Measurements from ENCODE around the gene EPB41L1.

EPB41L1 gene

DNA sequence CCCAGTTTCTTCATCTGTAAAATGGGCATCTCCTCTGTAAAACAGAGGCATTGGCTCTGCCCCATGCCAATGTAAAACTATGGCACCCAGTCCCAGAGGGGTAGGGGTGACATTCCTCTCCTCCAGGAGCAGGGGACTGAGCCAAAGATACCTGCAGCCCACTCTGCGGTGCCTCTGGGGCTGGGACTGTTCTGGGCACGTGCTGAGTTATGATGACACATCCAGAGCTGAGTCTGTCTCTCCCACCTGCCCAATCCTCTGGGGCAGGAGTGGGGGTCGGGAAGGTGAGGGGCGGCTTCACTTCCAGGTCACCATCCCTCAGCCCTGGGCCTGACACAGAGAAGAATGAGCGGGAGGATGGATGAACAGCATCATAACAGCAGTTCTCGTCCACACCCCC lies 111.6 kb downstream of the EPB41L1 start:
- no peak for DNase-seq

DNA sequence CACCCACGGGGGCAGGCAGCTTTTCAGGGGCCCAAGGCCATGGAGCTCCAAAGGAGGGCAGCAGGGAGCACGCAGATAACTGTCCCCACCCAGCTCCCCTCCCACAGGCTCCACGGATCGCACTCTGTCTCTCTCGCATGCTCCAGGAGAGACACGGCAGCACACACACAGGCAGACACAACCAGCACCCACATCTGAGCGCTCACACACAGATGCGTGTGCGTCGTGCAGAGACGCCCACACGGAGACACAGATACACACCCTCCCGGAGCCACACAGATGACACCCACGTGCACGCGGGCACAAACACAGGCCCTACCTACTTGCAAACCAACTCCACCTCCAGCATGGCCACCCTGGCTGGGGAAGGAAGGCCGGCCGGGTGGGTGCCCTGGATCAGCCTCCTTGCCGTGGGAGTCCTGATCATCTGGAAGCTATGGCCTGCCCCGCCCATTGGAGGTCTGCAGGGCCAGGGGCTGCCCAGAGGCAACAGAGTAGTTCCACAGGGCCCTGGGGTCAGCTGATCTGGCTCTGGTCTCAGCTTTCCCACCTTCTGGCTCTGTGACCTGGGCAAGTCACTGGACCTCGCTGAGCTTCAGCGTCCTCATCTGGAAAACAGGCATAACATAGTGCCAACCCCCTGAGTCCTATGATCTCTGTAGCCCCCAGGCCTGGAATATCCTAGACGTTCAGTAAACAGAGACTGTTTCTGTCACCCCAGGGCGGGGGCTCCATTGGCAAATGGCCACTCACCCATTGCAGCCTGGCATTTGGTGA lies 113.3 kb downstream of the EPB41L1 start:
- no peak for DNase-seq

DNA sequence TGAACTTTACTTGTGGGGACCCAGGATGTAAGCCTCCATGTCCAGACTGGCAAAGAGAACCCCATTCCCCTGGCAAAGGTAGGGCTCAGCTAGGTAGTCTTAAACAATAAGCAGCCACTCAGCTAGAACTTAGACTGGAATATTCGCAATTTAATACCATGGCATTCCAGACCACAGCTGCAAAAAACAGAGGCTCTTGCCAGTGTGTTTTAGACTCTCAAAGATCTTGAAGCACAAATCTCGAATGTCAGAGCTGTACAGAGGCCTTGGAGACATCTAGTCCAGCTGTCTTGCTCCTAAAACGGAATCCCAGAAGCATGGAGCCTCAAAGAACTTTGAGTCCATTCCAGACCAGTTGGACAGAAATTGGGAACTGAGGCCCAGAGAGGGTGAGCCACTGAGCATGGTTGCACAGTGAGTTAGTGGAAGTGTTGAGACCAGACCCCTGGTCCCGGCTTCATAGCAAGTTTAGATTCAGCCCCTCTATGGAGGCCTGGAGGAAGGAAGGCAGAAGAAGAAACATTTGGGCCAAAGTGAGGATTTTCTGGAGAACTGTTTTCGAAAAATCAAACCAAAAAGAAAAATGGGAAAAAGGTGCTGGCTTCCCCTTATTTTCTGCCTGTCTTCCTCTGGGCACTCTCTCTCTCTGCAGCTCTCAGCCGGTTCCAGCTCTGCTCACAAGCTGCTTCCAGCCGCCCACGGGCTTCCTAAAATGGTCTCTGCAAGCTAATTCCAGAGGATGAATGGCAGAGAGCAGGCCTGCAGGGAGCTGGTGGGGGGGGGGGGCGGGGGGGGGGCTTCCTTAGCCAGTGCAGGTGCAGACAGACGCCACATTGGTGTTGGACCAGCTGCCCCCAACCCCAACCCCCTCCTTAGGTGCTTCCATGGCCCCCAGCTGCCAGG lies 114.2 kb downstream of the EPB41L1 start:
- DNase-seq, result no peak

DNA sequence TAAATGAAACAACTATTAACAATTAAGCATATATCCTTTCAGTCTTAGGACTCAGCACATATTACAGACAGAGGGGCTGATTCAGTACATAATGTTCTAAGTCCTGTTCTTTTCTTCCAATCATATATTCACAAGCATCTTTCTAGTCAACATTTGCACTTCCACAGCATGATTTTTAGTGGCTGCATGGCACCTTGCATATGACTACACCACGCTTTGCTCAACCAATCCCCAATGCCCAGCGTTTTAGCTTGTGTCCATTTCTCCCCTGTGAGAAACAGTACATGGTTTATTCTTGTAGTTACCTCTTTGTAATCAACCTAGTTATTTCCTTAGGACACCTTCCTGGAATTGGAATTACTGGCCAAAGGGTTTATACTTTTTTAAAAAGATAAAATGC lies 115.0 kb downstream of the EPB41L1 start:
- DNase-seq, result no peak

DNA sequence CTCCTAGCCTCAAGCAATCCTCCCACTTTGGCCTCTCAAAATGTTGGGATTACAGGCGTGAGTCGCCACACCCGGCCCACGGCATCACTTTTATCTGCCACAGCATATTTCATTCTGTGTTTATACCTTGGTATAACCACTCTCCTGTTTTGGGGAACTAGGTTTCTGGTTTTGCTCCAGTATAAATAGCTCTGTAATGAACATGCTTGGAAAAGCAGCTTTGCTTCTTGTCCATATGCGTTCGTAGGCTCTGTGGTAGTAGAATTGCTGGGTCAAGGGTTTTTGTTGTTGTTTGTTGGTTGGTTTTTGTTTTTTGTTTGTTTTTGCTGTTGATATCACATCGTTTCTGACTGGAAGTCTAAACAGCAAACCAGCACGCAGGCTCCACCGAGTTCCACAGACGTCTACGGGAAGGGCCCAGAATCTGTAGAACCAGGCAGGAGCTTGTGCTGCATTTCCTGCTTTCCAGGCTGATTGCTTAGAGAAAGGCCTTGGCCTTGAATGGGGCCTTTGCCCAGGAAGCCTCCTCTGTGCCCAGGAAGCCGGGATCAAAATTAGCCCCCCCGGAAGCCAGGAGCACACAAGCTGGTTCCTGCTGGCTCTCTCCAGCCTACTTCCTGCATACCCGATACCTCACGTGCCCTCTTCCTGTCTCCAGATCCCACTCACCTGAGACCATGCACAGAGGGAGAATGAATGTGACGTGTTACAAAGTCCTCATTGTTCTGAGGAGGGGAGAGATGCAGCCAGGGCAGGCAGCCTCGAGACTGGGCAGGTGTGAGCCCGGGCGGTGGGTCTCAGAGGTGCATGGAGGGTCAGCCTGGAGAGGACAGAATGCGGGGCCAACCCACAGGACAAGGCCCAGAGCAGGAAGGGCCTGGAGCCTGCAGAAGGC lies 116.5 kb downstream of the EPB41L1 start:
- no peak for DNase-seq

DNA sequence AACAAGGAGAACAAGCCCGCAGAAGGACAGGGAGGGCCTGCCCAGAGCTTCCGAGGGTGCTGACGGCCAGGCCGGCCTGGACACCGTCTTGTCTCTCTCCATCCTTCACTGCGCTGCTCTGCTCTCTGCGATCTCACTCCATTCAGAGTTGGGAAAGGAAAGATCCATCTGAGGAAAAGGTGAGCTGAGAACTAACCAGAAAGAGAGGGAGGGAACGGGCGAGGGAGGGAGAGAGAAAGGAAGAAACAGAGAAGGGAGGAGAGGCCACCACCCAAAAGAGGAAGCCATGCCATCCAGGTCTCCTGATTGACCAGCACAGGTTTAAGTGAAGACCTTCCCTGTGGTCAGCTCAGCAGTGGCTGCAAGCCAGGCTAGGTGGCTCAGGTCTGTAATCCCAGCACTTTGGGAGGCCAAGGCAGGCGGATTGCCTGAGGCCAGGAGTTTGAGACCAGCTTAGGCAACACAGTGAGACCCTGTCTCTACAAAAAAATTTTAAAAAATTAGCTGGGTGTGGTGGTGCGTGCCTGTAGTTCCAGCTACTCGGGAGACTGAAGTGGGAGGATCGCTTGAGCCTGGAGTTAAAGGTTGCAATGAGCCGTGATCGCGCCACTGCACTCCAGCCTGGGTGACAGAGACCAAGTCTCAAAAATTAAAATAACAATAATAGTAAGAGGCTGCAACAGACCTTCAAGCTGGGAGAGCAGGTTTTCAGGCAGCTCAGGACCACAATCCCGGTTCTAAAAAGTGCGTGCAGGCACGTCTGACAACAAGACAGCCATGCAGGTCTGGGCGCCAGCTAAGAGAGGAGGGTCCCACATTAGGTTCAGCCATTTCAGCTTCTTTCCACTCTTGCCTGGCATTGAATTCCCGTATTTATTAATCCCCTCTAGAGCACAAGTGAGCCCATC lies 117.4 kb downstream of the EPB41L1 start:
- DNase-seq, result no peak

DNA sequence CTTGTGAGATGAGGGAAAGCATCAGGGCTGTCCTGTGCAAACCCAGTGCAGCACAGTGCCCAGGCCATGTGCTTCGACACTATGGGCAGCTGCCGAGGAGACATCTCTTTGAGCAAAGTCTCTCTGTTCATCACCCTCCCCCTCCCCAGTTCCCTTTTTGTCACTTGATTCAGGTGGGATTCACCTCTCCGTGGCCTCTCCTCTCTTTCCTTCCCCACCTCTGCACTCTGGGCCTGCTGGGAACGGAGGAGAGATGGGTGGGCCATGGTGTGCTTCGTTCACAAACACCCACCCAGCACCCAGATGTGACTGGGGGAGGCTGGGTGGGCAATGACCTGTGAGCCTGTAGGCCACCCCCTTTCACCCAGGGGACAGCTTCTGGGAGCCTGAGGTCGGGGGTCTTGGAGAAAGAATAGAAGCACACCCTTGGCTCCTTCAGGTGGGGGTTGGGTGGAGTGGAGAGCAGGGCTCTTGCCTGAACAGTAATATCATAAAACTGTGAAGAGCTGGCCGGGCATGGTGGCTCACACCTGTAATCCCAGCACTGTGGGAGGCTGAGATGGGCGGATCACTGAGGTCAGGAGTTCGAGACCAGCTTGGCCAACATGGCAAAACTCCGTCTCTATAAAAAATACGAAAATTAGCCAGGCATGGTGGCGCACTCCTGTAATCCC lies 118.1 kb downstream of the EPB41L1 start:
- DNase-seq, result no peak

DNA sequence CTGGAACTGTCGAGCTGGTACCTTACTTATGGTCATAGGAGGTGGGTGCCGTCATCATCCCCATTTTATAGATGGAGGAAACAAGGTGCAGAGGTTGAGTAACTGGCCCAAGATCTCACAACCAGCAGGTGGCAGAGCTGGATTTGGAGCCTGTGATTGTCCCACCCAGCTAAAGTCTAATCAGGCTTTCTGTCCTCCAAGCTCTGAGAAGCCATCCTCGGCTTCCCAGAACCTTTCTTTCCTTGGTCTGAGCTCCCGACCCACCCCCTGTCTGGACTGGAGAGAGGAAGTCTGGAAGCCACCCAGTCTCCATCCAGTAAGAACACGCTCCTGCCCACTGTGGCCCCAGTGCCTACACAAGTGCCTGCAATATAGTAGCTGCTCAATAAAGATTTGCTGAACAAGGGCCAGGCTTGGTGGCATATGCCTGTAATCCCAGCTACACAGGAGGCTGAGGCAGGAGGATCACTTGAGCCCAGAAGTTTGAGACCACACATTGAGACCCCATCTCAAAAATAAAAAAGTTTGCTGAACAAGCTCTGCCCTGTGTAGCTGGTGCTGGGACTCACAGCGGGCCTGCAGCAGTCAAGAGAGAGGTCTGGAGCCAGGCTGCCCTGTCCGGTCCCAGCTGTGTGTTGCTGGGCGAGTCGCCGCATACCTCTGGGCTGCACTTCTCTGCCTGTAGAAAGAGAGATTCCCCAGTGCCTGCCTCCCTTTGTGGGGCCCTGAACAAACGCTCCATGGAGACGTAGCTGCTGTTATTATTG lies 119.1 kb downstream of the EPB41L1 start:
- peak in 1 of 2 donors; percentile 16 for DNase-seq

DNA sequence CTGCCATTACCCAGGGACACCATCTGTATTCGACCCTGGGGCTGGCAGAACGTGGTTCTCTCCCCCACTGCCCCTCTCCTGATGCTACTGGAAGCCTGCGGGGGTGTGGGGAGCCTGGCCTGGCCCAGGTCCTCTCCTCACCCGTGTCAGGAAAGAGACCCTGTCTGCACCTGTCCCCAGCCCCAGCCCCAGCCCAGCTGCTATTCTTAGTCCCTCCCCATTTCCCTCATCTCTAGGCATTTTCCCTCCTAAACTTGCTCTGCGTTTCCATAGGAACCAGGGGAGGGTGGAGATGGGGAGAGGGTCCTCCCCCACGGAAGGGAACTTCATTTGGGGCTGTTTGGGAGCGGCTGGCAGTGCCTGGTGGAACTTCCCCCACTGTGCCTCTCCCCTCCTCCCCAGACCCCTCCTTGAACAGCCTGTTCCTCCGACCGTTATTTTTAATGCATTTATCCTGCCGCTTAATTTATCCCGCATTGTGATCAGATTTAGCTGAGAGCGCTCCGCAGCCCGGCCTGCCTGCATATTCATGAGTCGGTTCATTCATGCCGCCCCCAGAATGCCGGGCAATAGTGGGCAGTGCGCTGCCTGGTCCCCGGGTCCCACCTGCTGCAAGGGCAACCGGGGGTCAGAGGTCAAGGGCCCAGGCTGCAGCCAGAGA lies 119.8 kb downstream of the EPB41L1 start:
- DNase-seq, result no peak

DNA sequence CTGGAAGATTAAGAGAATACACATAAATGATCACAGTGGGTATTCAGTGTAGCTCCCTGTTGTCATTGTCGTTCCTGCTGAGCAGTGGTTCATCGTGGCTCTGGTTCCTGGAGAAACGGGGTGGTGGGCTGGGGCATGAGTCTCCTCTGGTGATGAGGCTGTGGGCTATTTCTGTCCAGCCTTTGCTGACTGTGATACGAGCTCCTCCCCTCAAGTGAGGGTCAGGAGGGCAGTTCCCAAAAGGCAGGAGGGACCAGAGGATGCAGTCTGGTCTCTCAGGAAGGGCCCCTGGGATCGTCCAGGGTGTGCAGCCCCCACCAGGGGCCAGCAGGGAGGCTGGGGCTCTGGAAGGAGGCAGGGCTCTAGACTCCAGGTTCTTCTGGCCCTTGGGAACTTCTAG lies 120.5 kb downstream of the EPB41L1 start:
- DNase-seq, result no peak

DNA sequence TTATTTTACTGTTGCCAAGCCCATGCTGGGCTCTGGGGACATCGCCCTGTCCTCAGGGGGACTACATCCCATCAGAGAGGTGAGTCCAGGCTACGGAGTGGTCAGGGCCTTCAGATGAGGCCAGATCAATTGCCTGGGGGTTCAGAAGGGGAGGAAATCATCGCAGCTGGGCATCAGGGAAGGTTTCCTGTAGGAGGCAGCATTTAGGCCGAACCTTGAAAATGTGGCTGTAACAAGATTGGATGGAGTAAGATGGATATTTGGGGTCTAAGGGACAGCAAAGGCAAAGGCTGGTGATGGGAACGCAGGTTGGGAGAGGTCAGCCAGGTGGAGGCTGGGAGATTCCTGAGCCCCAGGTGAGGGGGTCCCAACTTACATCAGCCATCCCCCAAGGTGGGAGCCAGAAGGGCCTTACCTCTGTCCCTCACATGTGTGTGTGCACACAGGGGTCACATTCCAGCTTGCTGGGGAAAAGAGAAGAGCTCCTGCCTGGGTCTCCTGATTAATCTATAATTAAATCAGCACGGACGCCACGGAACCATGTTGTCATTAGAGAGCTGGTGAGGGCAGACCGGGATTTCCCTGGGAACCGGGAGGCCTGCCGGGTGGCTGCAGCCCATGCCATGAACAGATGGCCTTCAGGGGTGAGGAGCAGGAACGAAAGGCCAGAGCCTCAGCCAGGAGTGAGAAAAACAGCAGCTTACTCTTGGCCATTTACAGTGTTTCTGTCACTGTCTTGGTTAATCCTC lies 121.1 kb downstream of the EPB41L1 start:
- no peak for DNase-seq

DNA sequence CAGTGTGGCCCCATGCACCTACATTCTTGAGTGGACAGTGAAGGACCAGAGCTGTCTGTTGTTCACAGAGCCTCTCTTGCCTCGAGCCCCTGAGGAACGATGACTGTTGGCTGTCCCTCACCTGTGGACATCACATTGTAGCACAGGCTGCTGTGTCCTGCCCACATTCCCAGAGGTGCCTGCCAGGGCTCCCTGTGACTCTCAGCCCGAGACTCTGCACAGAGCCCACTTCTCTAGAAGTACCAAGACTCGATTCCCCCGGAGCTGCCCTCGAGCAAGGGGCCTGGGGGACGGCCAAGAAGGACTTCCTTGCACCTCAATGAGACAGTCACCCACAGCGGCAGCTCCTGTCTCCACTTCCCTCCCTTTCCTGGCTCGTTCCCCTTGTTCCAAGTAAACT lies 123.0 kb downstream of the EPB41L1 start:
- DNase-seq, result no peak

DNA sequence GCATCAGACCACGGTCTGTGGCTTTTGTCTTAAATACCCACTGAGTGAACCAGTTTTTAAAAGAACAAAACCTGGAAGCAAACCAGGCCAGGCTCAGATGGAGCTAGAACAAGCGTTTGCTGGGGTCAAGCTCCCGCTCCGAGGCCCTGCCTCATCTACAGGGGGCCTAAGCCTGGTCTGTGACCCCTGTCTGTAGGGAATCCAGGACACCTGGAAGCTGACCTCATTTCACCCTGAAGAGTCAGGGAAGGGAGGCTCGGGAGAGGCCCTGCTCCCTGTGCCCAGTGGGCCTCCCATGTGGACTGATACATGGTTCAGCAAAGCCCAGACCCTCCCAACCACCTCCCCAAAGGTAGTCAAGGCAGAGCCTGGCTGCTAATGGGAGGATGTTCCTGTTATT lies 124.8 kb downstream of the EPB41L1 start:
- DNase-seq, result no peak

DNA sequence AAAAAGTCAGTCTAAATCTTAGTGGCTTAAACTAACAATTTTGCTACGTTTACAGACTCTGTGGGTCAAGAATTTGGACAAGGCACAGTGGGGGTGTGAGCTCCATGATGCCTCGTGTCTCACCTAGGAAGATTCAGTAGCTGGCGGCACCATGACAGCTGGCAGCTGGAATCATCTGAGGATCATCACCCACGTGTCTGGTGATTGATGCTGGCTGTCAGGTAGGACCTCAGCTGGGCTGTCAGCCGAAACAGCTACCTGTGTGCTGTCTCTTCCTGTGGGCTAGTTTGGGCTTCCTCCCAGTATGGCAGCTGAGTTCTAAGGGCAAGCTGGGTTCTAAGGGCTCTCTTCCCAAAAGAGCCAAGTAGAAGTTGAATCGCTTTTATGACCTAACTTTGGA lies 125.2 kb downstream of the EPB41L1 start:
- DNase-seq, result no peak

DNA sequence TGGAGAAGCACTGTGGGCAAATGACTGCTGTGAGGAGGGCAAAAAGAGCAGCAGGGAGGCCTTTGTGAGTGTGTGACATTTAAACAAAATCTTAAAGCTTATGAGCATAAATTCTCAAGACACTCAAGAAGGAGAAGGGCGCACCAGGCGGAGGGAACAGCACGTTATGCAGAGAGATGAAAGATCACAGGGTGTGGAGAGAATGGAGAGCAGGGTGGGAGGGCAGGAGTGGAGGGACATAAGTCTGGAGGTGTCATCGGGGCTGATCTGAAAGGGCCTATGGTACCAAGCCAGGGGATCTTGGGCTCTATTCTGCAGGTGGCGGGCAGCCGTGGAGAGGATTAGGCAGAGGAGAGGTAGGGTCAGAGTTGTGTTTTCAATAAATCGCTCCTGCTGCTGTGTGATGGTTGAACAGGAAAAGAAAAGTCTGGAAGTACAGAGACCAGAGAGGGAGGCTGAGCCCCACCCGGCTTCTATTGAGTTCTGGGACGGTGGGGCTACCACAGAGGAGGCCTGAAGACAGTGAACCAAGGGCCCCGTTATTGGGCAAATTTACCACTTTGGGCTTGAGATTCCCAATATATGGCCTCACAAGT lies 127.3 kb downstream of the EPB41L1 start:
- DNase-seq, result no peak

Data from stimulated activated CD4-positive, alpha-beta T cell treated with anti-CD3 and anti-CD28 coated beads, Interleukin-2, amount 100 ng/mL, for 24 hours (primary cell).